Measurements from ENCODE around the gene KRT85. TPM values are rescaled to one million over a fixed set of nuclear protein-coding genes. Genes with fewer than 3 reads are reported as not detected.

KRT85 gene
- total RNA-seq, 1 donor from 2014 or later: not detected

DNA sequence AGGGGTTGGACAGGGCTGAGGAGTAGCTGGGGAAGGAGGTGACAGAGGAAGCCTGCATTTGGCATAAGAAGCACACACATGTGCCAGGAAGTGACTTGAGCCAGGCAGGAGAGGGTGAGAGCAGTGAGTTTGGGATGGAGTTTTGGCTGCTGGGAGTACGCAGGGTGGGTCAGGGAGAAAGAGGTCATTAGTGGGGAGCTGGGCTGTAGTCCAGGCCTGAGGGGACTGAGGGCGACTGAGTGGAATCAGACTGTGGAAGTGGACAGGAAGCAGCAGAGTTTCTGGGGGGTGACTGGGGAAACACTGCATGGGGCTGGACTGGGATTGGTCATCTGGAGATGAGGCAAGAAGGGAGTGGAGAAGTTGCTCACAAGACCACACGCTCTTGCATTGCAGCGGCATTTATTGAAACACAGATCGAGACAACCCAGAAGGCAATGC, 7.6 kb downstream of the KRT85 start:
- no peak overlapping the region for H3K4me3 ChIP-seq (ENCODE audit: low read depth, low read length)
- TF ChIP-seq, protein P1, sequence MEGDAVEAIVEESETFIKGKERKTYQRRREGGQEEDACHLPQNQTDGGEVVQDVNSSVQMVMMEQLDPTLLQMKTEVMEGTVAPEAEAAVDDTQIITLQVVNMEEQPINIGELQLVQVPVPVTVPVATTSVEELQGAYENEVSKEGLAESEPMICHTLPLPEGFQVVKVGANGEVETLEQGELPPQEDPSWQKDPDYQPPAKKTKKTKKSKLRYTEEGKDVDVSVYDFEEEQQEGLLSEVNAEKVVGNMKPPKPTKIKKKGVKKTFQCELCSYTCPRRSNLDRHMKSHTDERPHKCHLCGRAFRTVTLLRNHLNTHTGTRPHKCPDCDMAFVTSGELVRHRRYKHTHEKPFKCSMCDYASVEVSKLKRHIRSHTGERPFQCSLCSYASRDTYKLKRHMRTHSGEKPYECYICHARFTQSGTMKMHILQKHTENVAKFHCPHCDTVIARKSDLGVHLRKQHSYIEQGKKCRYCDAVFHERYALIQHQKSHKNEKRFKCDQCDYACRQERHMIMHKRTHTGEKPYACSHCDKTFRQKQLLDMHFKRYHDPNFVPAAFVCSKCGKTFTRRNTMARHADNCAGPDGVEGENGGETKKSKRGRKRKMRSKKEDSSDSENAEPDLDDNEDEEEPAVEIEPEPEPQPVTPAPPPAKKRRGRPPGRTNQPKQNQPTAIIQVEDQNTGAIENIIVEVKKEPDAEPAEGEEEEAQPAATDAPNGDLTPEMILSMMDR (IDR thresholded peaks at IDR 0.05; ENCODE audit: insufficient read depth, low read length, poor library complexity, severe bottlenecking): no peak
- no peak for DNase-seq (ENCODE audit: low read depth)
- H3K27me3 ChIP-seq (ENCODE audit: control insufficient read depth, insufficient read depth, low read length): peaks cover 9% of the 10 kb centered on the region
- H3K36me3 ChIP-seq (ENCODE audit: control insufficient read depth, insufficient read depth, low read length): no peaks in the 10 kb centered on the region

DNA sequence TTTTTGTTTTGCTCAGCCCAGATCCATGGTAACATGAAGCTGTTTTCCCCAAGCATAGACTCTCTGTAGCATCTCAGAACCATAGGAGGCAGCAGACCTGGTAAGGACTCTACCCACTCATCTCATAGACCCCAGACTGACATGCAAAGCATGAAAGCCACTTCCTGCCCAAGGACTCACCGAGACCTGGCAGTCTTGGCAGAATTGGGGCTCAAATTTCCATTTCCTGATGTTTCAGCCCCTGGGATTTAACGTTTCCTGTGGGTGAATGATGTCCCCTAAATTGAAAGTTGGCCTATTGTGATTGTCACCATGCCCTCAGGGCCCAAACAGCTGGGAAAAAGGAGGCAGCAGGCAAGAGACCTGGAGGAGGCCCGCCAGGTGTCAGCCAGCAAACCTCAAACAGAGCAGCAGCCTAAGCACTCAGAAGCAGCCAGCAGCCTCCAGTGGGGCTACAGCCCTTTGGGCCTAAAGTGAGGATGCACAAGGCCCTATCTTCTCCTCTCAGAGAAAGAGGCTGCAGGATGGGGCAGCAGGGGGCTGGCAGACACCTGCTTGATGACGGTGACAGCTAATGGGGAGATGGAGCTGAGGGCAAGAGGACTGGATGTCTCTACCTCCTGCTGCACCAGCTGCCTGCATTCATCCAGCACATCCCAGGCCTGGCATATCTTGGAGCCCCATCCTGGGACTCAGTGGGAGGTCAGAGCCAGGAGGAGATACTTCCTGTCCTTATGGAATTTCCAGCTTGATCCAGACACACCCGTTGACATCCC, 8.5 kb downstream of the KRT85 start:
- H3K36me3 ChIP-seq (ENCODE audit: control insufficient read depth, insufficient read depth, low read length): no peaks in the 10 kb centered on the region
- peaks cover 11% of the 10 kb centered on the region for H3K27me3 ChIP-seq (ENCODE audit: control insufficient read depth, insufficient read depth, low read length)
- TF ChIP-seq, protein P1 (IDR thresholded peaks at IDR 0.05; ENCODE audit: insufficient read depth, low read length, poor library complexity, severe bottlenecking): no peak
- no peak overlapping the region for H3K4me3 ChIP-seq (ENCODE audit: low read depth, low read length)
- DNase-seq (ENCODE audit: low read depth): no peak

DNA sequence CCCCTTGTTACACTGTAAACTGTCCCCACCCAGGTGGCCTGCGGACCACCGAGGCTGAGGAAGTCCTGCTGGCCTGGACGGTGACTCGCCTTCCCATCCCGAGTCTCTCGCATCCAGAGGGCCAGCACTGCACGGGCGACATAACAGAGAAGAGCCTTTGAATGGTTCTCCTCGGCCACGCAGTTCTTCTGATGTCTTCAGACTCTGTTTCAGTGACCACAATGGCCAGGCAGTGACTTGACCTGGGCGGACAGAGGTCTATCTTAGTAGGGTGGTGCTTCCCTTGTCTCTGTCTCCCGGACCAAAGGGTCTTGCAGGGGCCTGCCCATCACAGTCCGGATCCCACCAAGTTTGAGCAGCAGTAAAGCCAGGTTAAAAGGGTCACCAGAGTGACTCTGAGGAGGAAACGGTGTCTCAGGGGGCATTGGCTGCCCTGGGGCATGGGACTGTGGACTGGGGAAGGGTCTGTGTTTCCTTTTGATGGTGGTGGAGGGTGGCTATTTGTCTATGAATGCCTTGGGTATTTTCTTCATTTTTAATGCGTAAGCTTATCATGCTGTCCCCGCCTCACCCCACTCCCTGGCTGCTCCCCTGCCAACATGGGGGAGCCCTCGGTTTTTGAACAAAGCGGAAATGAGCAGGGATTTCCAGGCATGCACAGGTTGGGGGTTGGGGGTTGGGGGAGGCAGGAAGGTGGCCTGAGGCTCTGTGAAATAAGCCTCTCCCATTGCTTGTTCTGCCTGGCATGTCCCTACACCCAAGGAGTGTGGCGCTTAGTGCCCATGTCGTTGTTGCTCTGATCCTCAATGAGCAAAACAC, 10.3 kb downstream of the KRT85 start:
- Histone ChIP-seq H3K27me3 (ENCODE audit: control insufficient read depth, insufficient read depth, low read length) (peaks cover 13% of the 10 kb centered on the region), H3K36me3 (ENCODE audit: control insufficient read depth, insufficient read depth, low read length) (no peaks in the 10 kb centered on the region), H3K4me3 (ENCODE audit: low read depth, low read length) (no peak overlapping the region)
- TF ChIP-seq, protein P1 (IDR thresholded peaks at IDR 0.05; ENCODE audit: insufficient read depth, low read length, poor library complexity, severe bottlenecking): no peak
- DNase-seq (ENCODE audit: low read depth): no peak

DNA sequence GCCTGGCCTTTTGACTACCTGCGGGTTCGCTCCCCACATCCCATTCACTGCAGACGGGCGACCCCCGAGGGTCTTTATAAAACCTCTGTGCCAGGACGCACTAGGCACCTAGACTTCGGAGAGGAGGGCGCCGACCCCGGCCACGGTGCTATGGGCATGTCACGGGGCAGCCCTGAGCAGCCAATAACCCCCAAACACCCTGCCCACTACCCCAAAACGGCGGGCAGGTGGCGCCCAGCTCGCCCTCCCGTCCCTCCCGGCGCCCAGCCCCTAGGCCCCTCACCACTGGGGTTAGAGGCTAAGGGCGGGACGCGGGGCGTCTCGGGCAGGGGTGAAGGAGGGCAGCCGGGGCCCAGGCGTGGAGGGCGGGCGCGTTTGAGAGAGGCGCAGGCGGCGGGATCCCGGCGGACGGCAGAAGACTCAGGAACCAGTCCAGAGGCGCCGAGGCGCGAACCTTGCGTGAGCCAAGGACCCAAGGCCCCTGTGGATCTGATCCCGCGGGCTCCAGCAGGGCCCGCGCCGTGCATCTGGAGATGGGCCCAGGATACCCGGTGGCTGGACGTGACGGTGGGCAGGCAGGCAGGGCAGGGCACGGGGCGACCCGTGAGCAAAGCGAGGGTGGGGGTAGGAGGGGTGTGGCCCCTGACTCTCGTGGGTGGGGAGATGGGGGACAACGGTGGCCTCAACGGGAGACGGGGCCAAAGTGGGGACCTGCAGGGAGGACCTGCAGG, 11.1 kb downstream of the KRT85 start:
- DNase-seq (ENCODE audit: low read depth): no peak
- H3K36me3 ChIP-seq (ENCODE audit: control insufficient read depth, insufficient read depth, low read length): no peaks in the 10 kb centered on the region
- TF ChIP-seq, protein P1 (IDR thresholded peaks at IDR 0.05; ENCODE audit: insufficient read depth, low read length, poor library complexity, severe bottlenecking): no peak
- H3K27me3 ChIP-seq (ENCODE audit: control insufficient read depth, insufficient read depth, low read length): peaks cover 13% of the 10 kb centered on the region
- no peak overlapping the region for H3K4me3 ChIP-seq (ENCODE audit: low read depth, low read length)

DNA sequence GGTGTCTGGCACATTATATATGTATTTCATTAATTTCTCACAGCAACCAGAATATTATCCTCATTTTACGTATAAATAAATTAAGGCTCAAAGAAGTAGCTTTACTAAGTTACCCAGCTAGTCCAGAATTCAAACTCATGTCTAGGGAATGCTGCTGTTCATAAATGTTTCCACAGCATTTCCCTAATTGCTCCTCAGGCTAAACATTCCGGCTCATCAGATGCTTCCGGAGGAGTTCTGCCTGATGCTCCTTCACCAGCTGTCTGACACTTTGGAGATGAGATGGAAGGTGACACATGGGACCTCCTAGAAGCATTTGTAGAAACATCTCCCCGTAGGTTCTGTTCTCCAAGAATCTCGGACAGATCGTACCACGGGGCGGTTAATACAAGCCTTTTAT, 12.1 kb downstream of the KRT85 start:
- TF ChIP-seq, protein P1 (IDR thresholded peaks at IDR 0.05; ENCODE audit: insufficient read depth, low read length, poor library complexity, severe bottlenecking): no peak
- no peaks in the 10 kb centered on the region for H3K36me3 ChIP-seq (ENCODE audit: control insufficient read depth, insufficient read depth, low read length)
- peaks cover 15% of the 10 kb centered on the region for H3K27me3 ChIP-seq (ENCODE audit: control insufficient read depth, insufficient read depth, low read length)
- no peak for DNase-seq (ENCODE audit: low read depth)
- H3K4me3 ChIP-seq (ENCODE audit: low read depth, low read length): no peak overlapping the region
